ENCODE data around the gene MT1G. TPM values are rescaled to one million over a fixed set of nuclear protein-coding genes. Genes with fewer than 3 reads are reported as not detected.
A peak's percentile ranks its signal among the peaks of the same experiment; 100 is the strongest.

The MT1G gene
- total and polyA plus RNA-seq, 9 of the 15 experiments (the other 6 are each of a cell fraction or from before 2014, with no cell fraction given): 0.28 to 1.7 (median 0.69) TPM; not detected in 4

DNA sequence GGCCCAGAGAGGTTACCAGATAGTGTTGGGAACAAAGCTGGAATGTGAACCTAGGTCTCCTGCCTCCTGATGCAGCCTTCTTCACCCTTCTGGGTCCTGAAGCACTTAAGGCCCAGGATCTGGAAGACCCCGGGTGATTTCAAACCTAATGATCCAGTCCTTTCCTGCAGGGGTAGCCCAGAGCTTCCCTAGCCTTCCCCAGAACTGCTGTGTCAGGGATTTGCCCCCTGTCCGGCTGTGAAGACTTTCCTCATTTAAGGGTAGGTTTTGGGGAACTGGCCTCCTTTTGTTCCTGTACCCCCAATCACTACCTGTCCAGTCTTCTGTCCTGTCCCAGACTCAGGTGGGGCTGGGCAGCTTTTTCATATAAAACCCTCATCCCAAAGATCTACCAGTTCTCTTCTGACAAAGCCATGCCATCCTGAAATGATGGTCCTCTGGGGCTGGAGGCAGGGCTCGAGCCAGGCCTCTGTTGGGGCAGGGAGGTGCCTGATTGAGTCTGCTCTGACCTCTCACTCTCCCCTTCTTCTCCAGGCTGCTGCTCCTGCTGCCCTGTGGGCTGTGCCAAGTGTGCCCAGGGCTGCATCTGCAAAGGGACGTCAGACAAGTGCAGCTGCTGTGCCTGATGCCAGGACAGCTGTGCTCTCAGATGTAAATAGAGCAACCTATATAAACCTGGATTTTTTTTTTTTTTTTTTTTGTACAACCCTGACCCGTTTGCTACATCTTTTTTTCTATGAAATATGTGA, 15.7 kb upstream of the MT1G start:
- intact Hi-C loops (cut with micrococcal nuclease) (no loop called here), in situ Hi-C loops (cut with MboI) (no loop called here)
- ChIA-PET POLR2A (interaction anchor here (0.6 to 1.2 kb wide), 4 partner anchors 11 to 112 kb away, joined by 3 to 6 read pairs (median 4); no protein-coding TSS in a partner anchor), CTCF (ENCODE audit: low intra/inter-chr PET ratio) (interaction anchor here (0.6 kb wide), 1 partner anchor 125 kb away, joined by 4 read pairs; no protein-coding TSS in a partner anchor)
- FAIRE-seq (no peak), DNase-seq (ENCODE audit: extremely low read depth in 1 of 4, low spot score in 3 of 4) (no peak), ATAC-seq (no peak)
- TF ChIP-seq C11orf30 (IDR thresholded peaks at IDR 0.05; ENCODE audit: low read depth): peak; percentile 83
- TF ChIP-seq ZNF316 (IDR thresholded peaks at IDR 0.05): peak; percentile 86
- TF ChIP-seq NR1H2 (CRISPR knock-in tag; IDR thresholded peaks at IDR 0.05): no peak
- TF ChIP-seq, protein P1, sequence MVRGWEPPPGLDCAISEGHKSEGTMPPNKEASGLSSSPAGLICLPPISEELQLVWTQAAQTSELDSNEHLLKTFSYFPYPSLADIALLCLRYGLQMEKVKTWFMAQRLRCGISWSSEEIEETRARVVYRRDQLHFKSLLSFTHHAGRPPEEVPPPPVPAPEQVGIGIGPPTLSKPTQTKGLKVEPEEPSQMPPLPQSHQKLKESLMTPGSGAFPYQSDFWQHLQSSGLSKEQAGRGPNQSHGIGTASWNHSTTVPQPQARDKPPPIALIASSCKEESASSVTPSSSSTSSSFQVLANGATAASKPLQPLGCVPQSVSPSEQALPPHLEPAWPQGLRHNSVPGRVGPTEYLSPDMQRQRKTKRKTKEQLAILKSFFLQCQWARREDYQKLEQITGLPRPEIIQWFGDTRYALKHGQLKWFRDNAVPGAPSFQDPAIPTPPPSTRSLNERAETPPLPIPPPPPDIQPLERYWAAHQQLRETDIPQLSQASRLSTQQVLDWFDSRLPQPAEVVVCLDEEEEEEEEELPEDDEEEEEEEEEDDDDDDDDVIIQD (CRISPR knock-in tag; IDR thresholded peaks at IDR 0.05): no peak
- no peak for TF ChIP-seq RFX1 (IDR thresholded peaks at IDR 0.05)
- peak; percentile 75 for TF ChIP-seq MAFG (tag; conservative IDR thresholded peaks at IDR 0.05)
- TF ChIP-seq MAFK (IDR thresholded peaks at IDR 0.05; ENCODE audit: low read length): peak; percentile 81
- TF ChIP-seq, protein P2, sequence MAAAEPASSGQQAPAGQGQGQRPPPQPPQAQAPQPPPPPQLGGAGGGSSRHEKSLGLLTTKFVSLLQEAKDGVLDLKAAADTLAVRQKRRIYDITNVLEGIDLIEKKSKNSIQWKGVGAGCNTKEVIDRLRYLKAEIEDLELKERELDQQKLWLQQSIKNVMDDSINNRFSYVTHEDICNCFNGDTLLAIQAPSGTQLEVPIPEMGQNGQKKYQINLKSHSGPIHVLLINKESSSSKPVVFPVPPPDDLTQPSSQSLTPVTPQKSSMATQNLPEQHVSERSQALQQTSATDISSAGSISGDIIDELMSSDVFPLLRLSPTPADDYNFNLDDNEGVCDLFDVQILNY (CRISPR knock-in tag; IDR thresholded peaks at IDR 0.05): no peak
- TF ChIP-seq MAFF (IDR thresholded peaks at IDR 0.05; ENCODE audit: low read length): peak; percentile 65
- no peak for TF ChIP-seq XRCC4 (IDR thresholded peaks at IDR 0.05; ENCODE audit: extremely low read depth, insufficient read depth, insufficient read length)
- TF ChIP-seq, protein P3, sequence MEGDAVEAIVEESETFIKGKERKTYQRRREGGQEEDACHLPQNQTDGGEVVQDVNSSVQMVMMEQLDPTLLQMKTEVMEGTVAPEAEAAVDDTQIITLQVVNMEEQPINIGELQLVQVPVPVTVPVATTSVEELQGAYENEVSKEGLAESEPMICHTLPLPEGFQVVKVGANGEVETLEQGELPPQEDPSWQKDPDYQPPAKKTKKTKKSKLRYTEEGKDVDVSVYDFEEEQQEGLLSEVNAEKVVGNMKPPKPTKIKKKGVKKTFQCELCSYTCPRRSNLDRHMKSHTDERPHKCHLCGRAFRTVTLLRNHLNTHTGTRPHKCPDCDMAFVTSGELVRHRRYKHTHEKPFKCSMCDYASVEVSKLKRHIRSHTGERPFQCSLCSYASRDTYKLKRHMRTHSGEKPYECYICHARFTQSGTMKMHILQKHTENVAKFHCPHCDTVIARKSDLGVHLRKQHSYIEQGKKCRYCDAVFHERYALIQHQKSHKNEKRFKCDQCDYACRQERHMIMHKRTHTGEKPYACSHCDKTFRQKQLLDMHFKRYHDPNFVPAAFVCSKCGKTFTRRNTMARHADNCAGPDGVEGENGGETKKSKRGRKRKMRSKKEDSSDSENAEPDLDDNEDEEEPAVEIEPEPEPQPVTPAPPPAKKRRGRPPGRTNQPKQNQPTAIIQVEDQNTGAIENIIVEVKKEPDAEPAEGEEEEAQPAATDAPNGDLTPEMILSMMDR (IDR thresholded peaks at IDR 0.05 in 2 of 3, conservative IDR thresholded peaks at IDR 0.05 in 1 of 3; ENCODE audit: insufficient read depth in 2 of 3, low read depth in 1 of 3, low read length in 3 of 3): 0 out of 6 replicates have a peak, but pooled peaks of 1 of the 3 experiments have one; percentile 18
- Histone ChIP-seq H3K9ac (ENCODE audit: insufficient read depth in 1 of 2, low read depth in 2 of 2, low read length in 2 of 2) (no peak overlapping the region), H3K9me3 (replicated peaks; ENCODE audit: control insufficient read depth, insufficient read depth, low read depth, low read length) (no peaks in the 10 kb centered on the region), H3K36me3 (ENCODE audit: control insufficient read depth, insufficient read depth, low read length) (no peaks in the 10 kb centered on the region), H3K79me2 (ENCODE audit: control insufficient read depth, insufficient read depth, low read length) (no peaks in the 10 kb centered on the region), H2AFZ (ENCODE audit: low read depth, low read length) (no peak overlapping the region), H3K27ac (ENCODE audit: extremely low read depth, low read depth, low read length) (no peak overlapping the region), H4K20me1 (replicated peaks; ENCODE audit: control insufficient read depth, insufficient read depth, low read length) (no peaks in the 10 kb centered on the region), H3K4me2 (ENCODE audit: insufficient read depth, low read length) (peak overlapping the region; percentile 94; the same call in 1 of the 2 replicates), H3K4me1 (replicated peaks in 1 of 2; ENCODE audit: control insufficient read depth in 2 of 2, insufficient read depth in 2 of 2, low read length in 2 of 2) (peaks cover 6 to 12% of the 10 kb centered on the region in 2 experiments; a peak in 3 of 5 replicates), H3K4me3 (no peak overlapping the region), H3K27me3 (ENCODE audit: control insufficient read depth in 2 of 2, insufficient read depth in 2 of 2, low read length in 2 of 2) (peaks cover 4 to 41% of the 10 kb centered on the region in 2 experiments), H3K9me1 (ENCODE audit: control insufficient read depth, insufficient read depth, low read length) (no peaks in the 10 kb centered on the region)
- no TSS peak for BruUV-seq (replicated peaks)
- WGBS (ENCODE audit: insufficient coverage, low coverage, missing lambda C conversion rate): 31% methylated on average over 4 of the region's 5 CpGs

Measured in K562 (cell line).